ENCODE data around the gene PPP2R2B.

PPP2R2B gene

DNA sequence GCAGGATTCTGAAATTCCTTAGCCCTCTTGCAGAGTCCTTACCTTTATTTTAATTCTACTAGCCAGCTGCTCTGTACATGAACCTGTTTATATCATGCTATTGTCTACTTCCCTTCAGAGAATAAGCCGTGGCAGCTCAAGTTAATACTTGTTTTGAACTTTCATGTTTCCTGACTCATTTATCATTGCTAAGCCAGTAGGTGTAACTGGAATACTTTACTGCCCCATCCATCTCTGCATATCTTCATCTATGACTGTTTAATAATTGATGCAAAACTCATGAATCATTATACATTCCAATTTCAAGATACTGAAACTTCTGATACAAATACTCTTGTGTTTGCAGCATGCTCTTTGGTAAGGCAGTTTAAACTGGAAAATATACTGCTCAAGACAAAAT is 174.7 kb downstream of the PPP2R2B start:
- Histone ChIP-seq H3K23ac (ENCODE audit: low read length) (no peak overlapping the region), H3K9me3 (ENCODE audit: insufficient read depth, low read depth, low read length) (peaks cover 2% of the 10 kb centered on the region), H3K9ac (ENCODE audit: low read length) (no peak overlapping the region), H2BK5ac (ENCODE audit: low read depth, low read length, poor library complexity) (no peak overlapping the region), H4K8ac (ENCODE audit: low read depth, low read length) (no peak overlapping the region), H3K27me3 (ENCODE audit: insufficient read depth, low read length) (no peaks in the 10 kb centered on the region), H3K79me1 (ENCODE audit: low read length) (no peaks in the 10 kb centered on the region), H2AK5ac (ENCODE audit: low read length) (no peak overlapping the region), H4K91ac (ENCODE audit: low read depth, low read length) (no peak overlapping the region), H3K36me3 (ENCODE audit: control insufficient read depth in 1 of 2, insufficient read depth in 2 of 2, low read length in 2 of 2) (no peaks in the 10 kb centered on the region), H3K18ac (ENCODE audit: low read length) (no peak overlapping the region), H4K12ac (ENCODE audit: low read depth, low read length) (no peak overlapping the region), H3K27ac (ENCODE audit: low read depth, low read length) (no peak overlapping the region), H3K4me2 (ENCODE audit: low read length) (no peak overlapping the region), H3K79me2 (ENCODE audit: control insufficient read depth, insufficient read depth, low read length, poor library complexity) (no peaks in the 10 kb centered on the region), H2AFZ (ENCODE audit: insufficient read depth, low read length, poor library complexity) (no peak overlapping the region), H3K4me1 (ENCODE audit: control insufficient read depth in 1 of 2, insufficient read depth in 2 of 2, low read length in 2 of 2) (no peaks in the 10 kb centered on the region), H2BK12ac (ENCODE audit: low read length) (no peak overlapping the region), H3K4ac (ENCODE audit: low read depth, low read length) (no peak overlapping the region), H2BK120ac (ENCODE audit: insufficient read depth, low read length, poor library complexity) (no peak overlapping the region), H3K14ac (ENCODE audit: low read length) (no peak overlapping the region), H3K4me3 (ENCODE audit: low read depth, low read length) (no peak overlapping the region)
- DNase-seq: no peak
- WGBS (ENCODE audit: extremely low coverage, insufficient coverage, insufficient read length): no CpG with 5 or more reads among the region's 1 CpG

DNA sequence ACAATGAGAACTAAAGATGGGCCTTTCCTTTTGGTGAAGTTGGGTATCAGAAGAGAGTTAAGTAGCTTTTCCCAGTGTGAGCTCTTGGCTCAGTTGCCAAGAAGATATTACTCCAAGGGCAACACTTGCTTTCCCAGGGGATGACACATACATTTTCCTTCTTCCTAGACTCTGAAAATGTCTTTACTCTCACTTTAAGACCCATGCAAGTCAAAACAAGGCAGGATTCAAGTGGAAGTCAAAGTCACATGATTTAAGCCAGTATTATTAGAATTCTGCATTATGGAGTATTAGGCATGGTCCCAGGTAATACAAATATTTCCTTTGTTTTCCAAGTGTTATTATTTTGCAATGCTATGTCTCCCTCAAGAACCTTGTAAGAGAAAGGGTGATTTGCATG is 175.1 kb downstream of the PPP2R2B start:
- Histone ChIP-seq H2BK12ac (ENCODE audit: low read length) (no peak overlapping the region), H2AK5ac (ENCODE audit: low read length) (no peak overlapping the region), H3K4me1 (ENCODE audit: control insufficient read depth in 1 of 2, insufficient read depth in 2 of 2, low read length in 2 of 2) (no peaks in the 10 kb centered on the region), H3K4me2 (ENCODE audit: low read length) (no peak overlapping the region), H3K23ac (ENCODE audit: low read length) (no peak overlapping the region), H2BK5ac (ENCODE audit: low read depth, low read length, poor library complexity) (no peak overlapping the region), H3K27ac (ENCODE audit: low read depth, low read length) (no peak overlapping the region), H3K79me1 (ENCODE audit: low read length) (no peaks in the 10 kb centered on the region), H4K12ac (ENCODE audit: low read depth, low read length) (no peak overlapping the region), H3K9me3 (ENCODE audit: insufficient read depth, low read depth, low read length) (peaks cover 2% of the 10 kb centered on the region), H3K27me3 (ENCODE audit: insufficient read depth, low read length) (no peaks in the 10 kb centered on the region), H3K9ac (ENCODE audit: low read length) (no peak overlapping the region), H4K8ac (ENCODE audit: low read depth, low read length) (no peak overlapping the region), H3K14ac (ENCODE audit: low read length) (no peak overlapping the region), H4K91ac (ENCODE audit: low read depth, low read length) (no peak overlapping the region), H3K4me3 (ENCODE audit: low read depth, low read length) (no peak overlapping the region), H2BK120ac (ENCODE audit: insufficient read depth, low read length, poor library complexity) (no peak overlapping the region), H3K36me3 (ENCODE audit: control insufficient read depth in 1 of 2, insufficient read depth in 2 of 2, low read length in 2 of 2) (no peaks in the 10 kb centered on the region), H3K79me2 (ENCODE audit: control insufficient read depth, insufficient read depth, low read length, poor library complexity) (no peaks in the 10 kb centered on the region), H3K4ac (ENCODE audit: low read depth, low read length) (no peak overlapping the region), H2AFZ (ENCODE audit: insufficient read depth, low read length, poor library complexity) (no peak overlapping the region), H3K18ac (ENCODE audit: low read length) (no peak overlapping the region)
- DNase-seq: no peak

DNA sequence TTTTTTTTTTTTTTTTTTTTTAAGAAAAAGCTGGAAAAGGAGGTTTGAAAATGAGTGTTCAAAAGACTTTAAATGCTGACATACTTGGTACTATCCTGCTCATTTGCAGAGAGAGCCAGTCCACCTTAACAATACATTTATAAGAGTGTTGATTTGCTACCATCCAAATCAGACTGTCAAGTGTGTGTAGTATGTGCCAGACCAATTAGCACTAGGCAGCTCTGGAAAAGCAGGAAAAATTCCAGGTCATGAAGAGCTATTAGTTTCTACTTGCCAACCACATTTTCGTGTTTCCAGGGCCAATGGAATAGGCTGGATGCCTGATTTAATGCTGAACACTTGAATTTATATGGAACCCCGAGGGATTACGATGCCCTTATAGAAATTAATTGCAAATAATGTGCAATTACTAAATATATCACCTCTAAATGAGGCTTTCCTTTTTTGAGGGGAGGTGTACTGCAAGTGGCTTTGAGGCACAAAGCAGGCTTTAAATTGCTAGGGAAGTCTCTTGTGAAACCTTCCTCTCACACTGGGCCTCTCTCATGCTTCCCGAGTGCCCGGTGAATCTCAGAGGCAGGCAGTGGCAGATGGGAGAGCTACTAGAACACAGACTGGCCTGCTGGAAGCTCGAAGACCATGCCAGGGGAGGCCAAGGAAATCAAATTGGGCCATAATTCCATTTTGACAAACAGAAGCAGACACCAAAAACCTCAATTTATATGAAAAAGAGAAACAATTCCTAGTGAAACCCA is 178.7 kb downstream of the PPP2R2B start:
- Histone ChIP-seq H3K27me3 (ENCODE audit: insufficient read depth, low read length) (no peaks in the 10 kb centered on the region), H3K79me2 (ENCODE audit: control insufficient read depth, insufficient read depth, low read length, poor library complexity) (no peaks in the 10 kb centered on the region), H4K91ac (ENCODE audit: low read depth, low read length) (no peak overlapping the region), H3K4me3 (ENCODE audit: low read depth, low read length) (no peak overlapping the region), H3K18ac (ENCODE audit: low read length) (no peak overlapping the region), H3K4me1 (ENCODE audit: control insufficient read depth in 1 of 2, insufficient read depth in 2 of 2, low read length in 2 of 2) (no peaks in the 10 kb centered on the region), H3K79me1 (ENCODE audit: low read length) (no peaks in the 10 kb centered on the region), H3K4me2 (ENCODE audit: low read length) (no peak overlapping the region), H3K9me3 (ENCODE audit: insufficient read depth, low read depth, low read length) (no peaks in the 10 kb centered on the region), H3K27ac (ENCODE audit: low read depth, low read length) (no peak overlapping the region), H2BK5ac (ENCODE audit: low read depth, low read length, poor library complexity) (no peak overlapping the region), H3K36me3 (ENCODE audit: control insufficient read depth in 1 of 2, insufficient read depth in 2 of 2, low read length in 2 of 2) (no peaks in the 10 kb centered on the region), H2AFZ (ENCODE audit: insufficient read depth, low read length, poor library complexity) (no peak overlapping the region), H4K8ac (ENCODE audit: low read depth, low read length) (no peak overlapping the region), H2BK12ac (ENCODE audit: low read length) (no peak overlapping the region), H3K9ac (ENCODE audit: low read length) (no peak overlapping the region), H4K12ac (ENCODE audit: low read depth, low read length) (no peak overlapping the region), H3K23ac (ENCODE audit: low read length) (no peak overlapping the region), H3K14ac (ENCODE audit: low read length) (no peak overlapping the region), H2BK120ac (ENCODE audit: insufficient read depth, low read length, poor library complexity) (no peak overlapping the region), H3K4ac (ENCODE audit: low read depth, low read length) (no peak overlapping the region), H2AK5ac (ENCODE audit: low read length) (no peak overlapping the region)
- DNase-seq: no peak
- no CpG with 5 or more reads among the region's 6 CpGs for WGBS (ENCODE audit: extremely low coverage, insufficient coverage, insufficient read length)

DNA sequence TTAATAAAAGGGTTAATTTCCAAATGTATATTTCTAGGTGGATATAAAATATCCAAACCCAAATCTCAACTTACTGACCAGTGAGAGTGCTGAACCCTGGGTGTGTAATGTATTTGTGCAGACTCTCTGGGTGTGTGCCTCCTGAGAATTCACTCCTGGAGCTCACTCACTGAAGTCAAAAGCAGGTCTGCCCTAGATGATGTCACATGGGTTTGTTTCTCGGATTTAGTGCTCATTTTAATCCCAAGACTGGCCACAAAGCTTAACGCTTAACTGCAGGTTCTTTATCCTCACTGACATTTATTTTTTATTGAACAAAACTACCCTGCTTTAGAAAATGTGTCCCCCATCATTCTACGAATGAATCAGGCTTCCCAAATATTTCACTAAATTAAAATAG is 179.4 kb downstream of the PPP2R2B start:
- no peak overlapping the region for H3K23ac ChIP-seq (ENCODE audit: low read length)
- H3K14ac ChIP-seq (ENCODE audit: low read length): no peak overlapping the region
- H2AFZ ChIP-seq (ENCODE audit: insufficient read depth, low read length, poor library complexity): no peak overlapping the region
- no peak overlapping the region for H4K8ac ChIP-seq (ENCODE audit: low read depth, low read length)
- no peaks in the 10 kb centered on the region for H3K4me1 ChIP-seq (ENCODE audit: control insufficient read depth in 1 of 2, insufficient read depth in 2 of 2, low read length in 2 of 2)
- WGBS (ENCODE audit: extremely low coverage, insufficient coverage, insufficient read length): no CpG with 5 or more reads among the region's 3 CpGs
- H3K27ac ChIP-seq (ENCODE audit: low read depth, low read length): no peak overlapping the region
- no peak overlapping the region for H3K4me3 ChIP-seq (ENCODE audit: low read depth, low read length)
- DNase-seq: no peak
- no peak overlapping the region for H3K18ac ChIP-seq (ENCODE audit: low read length)
- H2BK120ac ChIP-seq (ENCODE audit: insufficient read depth, low read length, poor library complexity): no peak overlapping the region
- no peaks in the 10 kb centered on the region for H3K79me1 ChIP-seq (ENCODE audit: low read length)
- no peak overlapping the region for H3K4ac ChIP-seq (ENCODE audit: low read depth, low read length)
- H3K79me2 ChIP-seq (ENCODE audit: control insufficient read depth, insufficient read depth, low read length, poor library complexity): no peaks in the 10 kb centered on the region
- no peak overlapping the region for H3K9ac ChIP-seq (ENCODE audit: low read length)
- H2BK12ac ChIP-seq (ENCODE audit: low read length): no peak overlapping the region
- no peak overlapping the region for H4K12ac ChIP-seq (ENCODE audit: low read depth, low read length)
- H3K4me2 ChIP-seq (ENCODE audit: low read length): no peak overlapping the region
- H3K9me3 ChIP-seq (ENCODE audit: insufficient read depth, low read depth, low read length): no peaks in the 10 kb centered on the region
- no peaks in the 10 kb centered on the region for H3K36me3 ChIP-seq (ENCODE audit: control insufficient read depth in 1 of 2, insufficient read depth in 2 of 2, low read length in 2 of 2)
- H4K91ac ChIP-seq (ENCODE audit: low read depth, low read length): no peak overlapping the region
- H2BK5ac ChIP-seq (ENCODE audit: low read depth, low read length, poor library complexity): no peak overlapping the region
- no peaks in the 10 kb centered on the region for H3K27me3 ChIP-seq (ENCODE audit: insufficient read depth, low read length)
- no peak overlapping the region for H2AK5ac ChIP-seq (ENCODE audit: low read length)

Measured in trophoblast cell (in vitro differentiated cells and primary cell).